ENCODE results near the gene SPATA2L.
A peak's percentile ranks its signal among the peaks of the same experiment; 100 is the strongest.

Gene SPATA2L

GRCh38 chr16:89697161-89697615 lies 4.3 kb downstream of the SPATA2L start:
- no peak for TF ChIP-seq CTCF (IDR thresholded peaks at IDR 0.05; ENCODE audit: low read depth, low read length, poor library complexity, severe bottlenecking)
- no peak for TF ChIP-seq EZH2phosphoT487 (IDR thresholded peaks at IDR 0.05; ENCODE audit: borderline replicate concordance, low read length)
- Histone ChIP-seq H3K27ac (ENCODE audit: low read depth, low read length) (no peak overlapping the region), H3K27me3 (ENCODE audit: control insufficient read depth, low read length) (no peaks in the 10 kb centered on the region), H4K20me1 (ENCODE audit: control insufficient read depth, insufficient read depth, low read depth, low read length) (no peaks in the 10 kb centered on the region; the same call in 1 of the 2 replicates), H3K4me1 (ENCODE audit: control insufficient read depth, low read length) (peaks cover 32% of the 10 kb centered on the region), H3K79me2 (ENCODE audit: control insufficient read depth, low read length) (no peaks in the 10 kb centered on the region), H3F3A (ENCODE audit: control insufficient read depth, insufficient read depth) (peaks cover 5% of the 10 kb centered on the region; the same call in 1 of the 2 replicates), H3K4me3 (ENCODE audit: low read length) (no peak overlapping the region), H3K36me3 (ENCODE audit: control insufficient read depth, low read length) (peaks cover 43% of the 10 kb centered on the region), H3K9me3 (ENCODE audit: control insufficient read depth, insufficient read depth, low read length) (no peaks in the 10 kb centered on the region), H3K4me2 (ENCODE audit: low read length) (no peak overlapping the region), H3K9me2 (replicated peaks; ENCODE audit: control insufficient read depth, low read length) (no peaks in the 10 kb centered on the region)

GRCh38 chr16:89696670-89697128 lies 4.8 kb downstream of the SPATA2L start:
- no peaks in the 10 kb centered on the region; the same call in 1 of the 2 replicates for H4K20me1 ChIP-seq (ENCODE audit: control insufficient read depth, insufficient read depth, low read depth, low read length)
- H3K27me3 ChIP-seq (ENCODE audit: control insufficient read depth, low read length) = no peaks in the 10 kb centered on the region
- no peaks in the 10 kb centered on the region for H3K9me2 ChIP-seq (replicated peaks; ENCODE audit: control insufficient read depth, low read length)
- TF ChIP-seq CTCF (IDR thresholded peaks at IDR 0.05; ENCODE audit: low read depth, low read length, poor library complexity, severe bottlenecking) (no peak), EZH2phosphoT487 (IDR thresholded peaks at IDR 0.05; ENCODE audit: borderline replicate concordance, low read length) (no peak)
- peaks cover 31% of the 10 kb centered on the region for H3K4me1 ChIP-seq (ENCODE audit: control insufficient read depth, low read length)
- peak overlapping the region; percentile 36; the same call in 1 of the 2 replicates for H3K4me2 ChIP-seq (ENCODE audit: low read length)
- H3K9me3 ChIP-seq (ENCODE audit: control insufficient read depth, insufficient read depth, low read length) = no peaks in the 10 kb centered on the region
- H3K4me3 ChIP-seq (ENCODE audit: low read length) = no peak overlapping the region
- peaks cover 48% of the 10 kb centered on the region for H3K36me3 ChIP-seq (ENCODE audit: control insufficient read depth, low read length)
- peaks cover 5% of the 10 kb centered on the region; the same call in 1 of the 2 replicates for H3F3A ChIP-seq (ENCODE audit: control insufficient read depth, insufficient read depth)
- H3K27ac ChIP-seq (ENCODE audit: low read depth, low read length) = no peak overlapping the region
- no peaks in the 10 kb centered on the region for H3K79me2 ChIP-seq (ENCODE audit: control insufficient read depth, low read length)

- H3K27ac ChIP-seq (ENCODE audit: low read depth, low read length) = no peak overlapping the region
- no peaks in the 10 kb centered on the region for H3K27me3 ChIP-seq (ENCODE audit: control insufficient read depth, low read length)
These were observed 5.4 kb downstream of the SPATA2L start for GRCh38 chr16:89695875-89696669.

More at GRCh38 chr16:89695875-89696669, 5.4 kb downstream of the SPATA2L start:
- Histone ChIP-seq H3K36me3 (ENCODE audit: control insufficient read depth, low read length) (peaks cover 53% of the 10 kb centered on the region), H3K9me3 (ENCODE audit: control insufficient read depth, insufficient read depth, low read length) (no peaks in the 10 kb centered on the region), H3K9me2 (replicated peaks; ENCODE audit: control insufficient read depth, low read length) (no peaks in the 10 kb centered on the region), H4K20me1 (ENCODE audit: control insufficient read depth, insufficient read depth, low read depth, low read length) (no peaks in the 10 kb centered on the region; the same call in 1 of the 2 replicates), H3K79me2 (ENCODE audit: control insufficient read depth, low read length) (no peaks in the 10 kb centered on the region), H3K4me2 (ENCODE audit: low read length) (peak overlapping the region; percentile 36; the same call in 1 of the 2 replicates), H3K4me1 (ENCODE audit: control insufficient read depth, low read length) (peaks cover 30% of the 10 kb centered on the region), H3K4me3 (ENCODE audit: low read length) (no peak overlapping the region), H3F3A (ENCODE audit: control insufficient read depth, insufficient read depth) (peaks cover 5% of the 10 kb centered on the region; the same call in 1 of the 2 replicates)
- TF ChIP-seq EZH2phosphoT487 (IDR thresholded peaks at IDR 0.05; ENCODE audit: borderline replicate concordance, low read length) (no peak), CTCF (IDR thresholded peaks at IDR 0.05; ENCODE audit: low read depth, low read length, poor library complexity, severe bottlenecking) (no peak)

All from DOHH2 (cell line).